Caco-2 (cell line): ENCODE results near the gene PHF21A. TPM values are rescaled to one million over a fixed set of nuclear protein-coding genes. Genes with fewer than 3 reads are reported as not detected.
A peak's percentile ranks its signal among the peaks of the same experiment; 100 is the strongest.

ENCODE experiments used
- BruUV-seq: library from RNA; stranded (reverse); fragments of 400-500 nt; replicated peaks from 2 replicates; lab custom pipeline; 2021; lab: Mats Ljungman, UMichigan
- CTCF ChIA-PET: fragments of 300-600 bp; sonication (Branson Sonifier 250); formaldehyde crosslinking; loops from one replicate; lab custom pipeline; 2022; ENCODE audit warnings: antibody characterized with exemption; lab: Charles Lee
- POLR2A ChIA-PET: fragments of 300-600 bp; sonication (Branson Sonifier 250); formaldehyde crosslinking; loops from one replicate; lab custom pipeline; 2022; ENCODE audit warnings: antibody characterized with exemption; lab: Charles Lee
- DNase-seq, 2 experiments: peaks; one replicate each; pipeline versions ENCODE4 v3.0.0 to v3.0.0-alpha.2; 2020 to 2022
- H3K27me3 ChIP-seq: replicated peaks from 2 replicates; pipeline ENCODE4 v1.6.0; 2011; ENCODE audit warnings: low read length; ENCODE audit not compliant: control insufficient read depth, insufficient read depth
- H3K36me3 ChIP-seq: 2 replicates; pipeline ENCODE4 v1.5.1; 2011; ENCODE audit warnings: low read length; ENCODE audit not compliant: control insufficient read depth, insufficient read depth
- H3K4me1 ChIP-seq: fragments of 250-450 bp; sonication (Bioruptor Pico); 2 replicates; pipeline ENCODE4 v1.5.1; 2020; ENCODE audit warnings: mild to moderate bottlenecking
- H3K4me3 ChIP-seq: 2 replicates; pipeline ENCODE4 v1.5.1; 2011; ENCODE audit warnings: low read depth, mild to moderate bottlenecking, control low read depth, low read length
- H3K9me3 ChIP-seq: fragments of 250-450 bp; sonication (Bioruptor Pico); 2 replicates; pipeline ENCODE4 v1.5.1; 2020; ENCODE audit warnings: mild to moderate bottlenecking, moderate library complexity
- H3K27ac Mint-ChIP-seq: one replicate; pipeline ENCODE4 v1.8.0; 2022; ENCODE audit warnings: mixed read lengths; ENCODE audit not compliant: unreplicated experiment
- H3K27me3 Mint-ChIP-seq: one replicate; pipeline ENCODE4 v1.8.0; 2022; ENCODE audit warnings: mixed read lengths; ENCODE audit not compliant: insufficient read depth, unreplicated experiment
- H3K36me3 Mint-ChIP-seq: one replicate; pipeline ENCODE4 v1.8.0; 2022; ENCODE audit warnings: mild to moderate bottlenecking, mixed read lengths; ENCODE audit not compliant: insufficient read depth, unreplicated experiment
- H3K4me1 Mint-ChIP-seq: one replicate; pipeline ENCODE4 v1.8.0; 2022; ENCODE audit warnings: low read depth, mixed read lengths; ENCODE audit not compliant: unreplicated experiment
- H3K4me3 Mint-ChIP-seq: one replicate; pipeline ENCODE4 v1.8.0; 2022; ENCODE audit warnings: mild to moderate bottlenecking, moderate library complexity, mixed read lengths; ENCODE audit not compliant: unreplicated experiment
- H3K9me3 Mint-ChIP-seq: one replicate; pipeline ENCODE4 v1.8.0; 2022; ENCODE audit warnings: mixed read lengths; ENCODE audit not compliant: unreplicated experiment
- CTCF ChIP-seq, 2 experiments: fragments of 200-600 bp in 1 of 2; IDR thresholded peaks; 1 replicate in 1 of 2; 2 replicates in 1 of 2; pipeline versions ENCODE4 v1.5.1 to v1.8.0; 2011 to 2022; ENCODE audit warnings: antibody characterized with exemption in 1 of 2, control low read depth in 1 of 2, inconsistent platforms in 1 of 2, low read depth in 1 of 2, low read length in 1 of 2, mild to moderate bottlenecking in 1 of 2, moderate library complexity in 1 of 2; ENCODE audit not compliant: insufficient read depth in 1 of 2, severe bottlenecking in 1 of 2, unreplicated experiment in 1 of 2
- intact Hi-C: fragments of 100-400 bp; cut with micrococcal nuclease; formaldehyde crosslinking; loops from one replicate; pipeline ENCODE4 v1.10.0; 2022; ENCODE audit not compliant: unreplicated experiment
- total RNA-seq: library from RNA; stranded (reverse); gene quantifications from 2 replicates; pipeline ENCODE4 v1.2.3, GENCODE V29; 2022

The PHF21A gene
- total RNA-seq, 1 experiment from 2014 or later, result 20.0 TPM

DNA sequence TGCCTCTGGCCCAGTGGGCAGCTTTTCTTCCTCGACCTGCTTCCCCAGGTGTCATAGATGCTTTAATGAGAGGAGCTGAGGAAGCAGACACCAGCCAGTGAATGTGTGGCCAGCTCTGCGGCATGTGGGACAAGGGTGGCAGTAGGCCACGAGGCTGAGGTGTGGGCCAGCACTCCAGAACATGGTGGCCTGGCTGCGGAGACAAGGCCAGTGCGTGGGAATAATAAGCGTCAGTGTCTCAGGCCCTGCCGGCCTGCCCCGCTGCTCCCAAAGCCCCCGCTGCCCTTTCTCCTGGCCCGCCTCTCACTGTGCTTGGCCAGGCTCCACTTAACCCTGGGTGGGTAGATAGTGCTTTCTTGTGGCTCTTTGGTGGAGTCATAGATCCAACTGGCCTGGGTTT lies 233.7 kb downstream of the PHF21A start:
- ChIA-PET CTCF (no interaction called here), POLR2A (no interaction called here)
- peaks cover 4% of the 10 kb centered on the region; the same call in 1 of the 2 replicates for H3K4me1 ChIP-seq
- TF ChIP-seq CTCF (IDR thresholded peaks at IDR 0.05; ENCODE audit: insufficient read depth in 1 of 2, low read depth in 1 of 2, low read length in 1 of 2, severe bottlenecking in 1 of 2, unreplicated experiment in 1 of 2), result no peak
- H3K36me3 ChIP-seq, result no peaks in the 10 kb centered on the region
- Mint-ChIP-seq H3K36me3 (peaks cover 10% of the 10 kb centered on the region), H3K4me1 (no peaks in the 10 kb centered on the region), H3K27me3 (no peaks in the 10 kb centered on the region), H3K4me3 (no peak overlapping the region), H3K27ac (no peak overlapping the region), H3K9me3 (no peaks in the 10 kb centered on the region)
- H3K9me3 ChIP-seq, result no peaks in the 10 kb centered on the region
- no peak for DNase-seq
- H3K4me3 ChIP-seq, result no peak overlapping the region
- intact Hi-C loops, result no loop called here
- BruUV-seq, result no TSS peak
- no peaks in the 10 kb centered on the region for H3K27me3 ChIP-seq

GRCh38 chr11:45886816-45887520 lies 234.3 kb downstream of the PHF21A start:
- ChIA-PET CTCF (no interaction called here), POLR2A (no interaction called here)

More at GRCh38 chr11:45886816-45887520, 234.3 kb downstream of the PHF21A start:
- Mint-ChIP-seq H3K9me3 (no peaks in the 10 kb centered on the region), H3K4me1 (no peaks in the 10 kb centered on the region), H3K4me3 (peak overlapping the region; percentile 63), H3K27me3 (no peaks in the 10 kb centered on the region), H3K36me3 (peaks cover 10% of the 10 kb centered on the region), H3K27ac (no peak overlapping the region)
- Histone ChIP-seq H3K9me3 (no peaks in the 10 kb centered on the region), H3K4me1 (peaks cover 4% of the 10 kb centered on the region; the same call in 1 of the 2 replicates), H3K27me3 (no peaks in the 10 kb centered on the region), H3K4me3 (no peak overlapping the region), H3K36me3 (no peaks in the 10 kb centered on the region)
- no TSS peak for BruUV-seq
- no peak for DNase-seq
- intact Hi-C loops, result no loop called here
- TF ChIP-seq CTCF (IDR thresholded peaks at IDR 0.05; ENCODE audit: insufficient read depth in 1 of 2, low read depth in 1 of 2, low read length in 1 of 2, severe bottlenecking in 1 of 2, unreplicated experiment in 1 of 2), result no peak
